ENCODE results near the gene OPRM1.

GRCh38 chr6:154257067-154257466 is 218.0 kb downstream of the OPRM1 start:
- TF ChIP-seq, protein P1, sequence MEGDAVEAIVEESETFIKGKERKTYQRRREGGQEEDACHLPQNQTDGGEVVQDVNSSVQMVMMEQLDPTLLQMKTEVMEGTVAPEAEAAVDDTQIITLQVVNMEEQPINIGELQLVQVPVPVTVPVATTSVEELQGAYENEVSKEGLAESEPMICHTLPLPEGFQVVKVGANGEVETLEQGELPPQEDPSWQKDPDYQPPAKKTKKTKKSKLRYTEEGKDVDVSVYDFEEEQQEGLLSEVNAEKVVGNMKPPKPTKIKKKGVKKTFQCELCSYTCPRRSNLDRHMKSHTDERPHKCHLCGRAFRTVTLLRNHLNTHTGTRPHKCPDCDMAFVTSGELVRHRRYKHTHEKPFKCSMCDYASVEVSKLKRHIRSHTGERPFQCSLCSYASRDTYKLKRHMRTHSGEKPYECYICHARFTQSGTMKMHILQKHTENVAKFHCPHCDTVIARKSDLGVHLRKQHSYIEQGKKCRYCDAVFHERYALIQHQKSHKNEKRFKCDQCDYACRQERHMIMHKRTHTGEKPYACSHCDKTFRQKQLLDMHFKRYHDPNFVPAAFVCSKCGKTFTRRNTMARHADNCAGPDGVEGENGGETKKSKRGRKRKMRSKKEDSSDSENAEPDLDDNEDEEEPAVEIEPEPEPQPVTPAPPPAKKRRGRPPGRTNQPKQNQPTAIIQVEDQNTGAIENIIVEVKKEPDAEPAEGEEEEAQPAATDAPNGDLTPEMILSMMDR (IDR thresholded peaks at IDR 0.05): no peak
- no peak for TF ChIP-seq POLR2A (IDR thresholded peaks at IDR 0.05)

Data from heart left ventricle (tissue), 13 donors.